ENCODE data around the gene DMWD.

DNA sequence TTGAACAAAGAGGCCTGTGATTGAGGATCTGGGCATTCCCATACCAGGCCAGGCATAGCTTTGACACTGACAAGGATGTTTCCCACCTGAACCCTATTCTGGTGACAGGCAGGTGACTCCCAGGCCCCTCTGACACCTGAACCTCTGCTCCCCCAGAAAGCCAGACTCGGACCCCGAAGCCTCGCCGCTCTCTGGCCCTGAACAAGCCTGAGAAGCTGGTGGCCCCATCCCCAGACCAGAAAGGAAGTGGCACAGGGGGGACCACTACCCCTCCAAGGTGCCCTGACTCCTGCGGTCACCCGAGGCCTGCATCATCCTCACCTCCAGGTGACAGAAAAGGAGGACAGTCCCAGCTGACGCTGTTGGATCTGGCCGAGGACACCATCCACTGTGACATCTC lies 38.3 kb downstream of the DMWD start:
- TF ChIP-seq, protein P1, sequence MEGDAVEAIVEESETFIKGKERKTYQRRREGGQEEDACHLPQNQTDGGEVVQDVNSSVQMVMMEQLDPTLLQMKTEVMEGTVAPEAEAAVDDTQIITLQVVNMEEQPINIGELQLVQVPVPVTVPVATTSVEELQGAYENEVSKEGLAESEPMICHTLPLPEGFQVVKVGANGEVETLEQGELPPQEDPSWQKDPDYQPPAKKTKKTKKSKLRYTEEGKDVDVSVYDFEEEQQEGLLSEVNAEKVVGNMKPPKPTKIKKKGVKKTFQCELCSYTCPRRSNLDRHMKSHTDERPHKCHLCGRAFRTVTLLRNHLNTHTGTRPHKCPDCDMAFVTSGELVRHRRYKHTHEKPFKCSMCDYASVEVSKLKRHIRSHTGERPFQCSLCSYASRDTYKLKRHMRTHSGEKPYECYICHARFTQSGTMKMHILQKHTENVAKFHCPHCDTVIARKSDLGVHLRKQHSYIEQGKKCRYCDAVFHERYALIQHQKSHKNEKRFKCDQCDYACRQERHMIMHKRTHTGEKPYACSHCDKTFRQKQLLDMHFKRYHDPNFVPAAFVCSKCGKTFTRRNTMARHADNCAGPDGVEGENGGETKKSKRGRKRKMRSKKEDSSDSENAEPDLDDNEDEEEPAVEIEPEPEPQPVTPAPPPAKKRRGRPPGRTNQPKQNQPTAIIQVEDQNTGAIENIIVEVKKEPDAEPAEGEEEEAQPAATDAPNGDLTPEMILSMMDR (conservative IDR thresholded peaks at IDR 0.05; ENCODE audit: low read depth, low read length): no peak
- TF ChIP-seq POLR2A (IDR thresholded peaks at IDR 0.05; ENCODE audit: low read depth, low read length): no peak
